HG03095 (cell line): ENCODE results near the gene STAT5A.
"Not testable (repeated sequence)": the region's sequence is repeated elsewhere in the genome, so short reads cannot be mapped to it uniquely, and the experiment has no call there.

Experiments
- ATAC-seq: cut with Tn5 transposase; IDR thresholded peaks from one replicate; pipeline ENCODE4 v1.9.1; 2021; ENCODE audit warnings: moderate library complexity; ENCODE audit not compliant: unreplicated experiment

Gene STAT5A

DNA sequence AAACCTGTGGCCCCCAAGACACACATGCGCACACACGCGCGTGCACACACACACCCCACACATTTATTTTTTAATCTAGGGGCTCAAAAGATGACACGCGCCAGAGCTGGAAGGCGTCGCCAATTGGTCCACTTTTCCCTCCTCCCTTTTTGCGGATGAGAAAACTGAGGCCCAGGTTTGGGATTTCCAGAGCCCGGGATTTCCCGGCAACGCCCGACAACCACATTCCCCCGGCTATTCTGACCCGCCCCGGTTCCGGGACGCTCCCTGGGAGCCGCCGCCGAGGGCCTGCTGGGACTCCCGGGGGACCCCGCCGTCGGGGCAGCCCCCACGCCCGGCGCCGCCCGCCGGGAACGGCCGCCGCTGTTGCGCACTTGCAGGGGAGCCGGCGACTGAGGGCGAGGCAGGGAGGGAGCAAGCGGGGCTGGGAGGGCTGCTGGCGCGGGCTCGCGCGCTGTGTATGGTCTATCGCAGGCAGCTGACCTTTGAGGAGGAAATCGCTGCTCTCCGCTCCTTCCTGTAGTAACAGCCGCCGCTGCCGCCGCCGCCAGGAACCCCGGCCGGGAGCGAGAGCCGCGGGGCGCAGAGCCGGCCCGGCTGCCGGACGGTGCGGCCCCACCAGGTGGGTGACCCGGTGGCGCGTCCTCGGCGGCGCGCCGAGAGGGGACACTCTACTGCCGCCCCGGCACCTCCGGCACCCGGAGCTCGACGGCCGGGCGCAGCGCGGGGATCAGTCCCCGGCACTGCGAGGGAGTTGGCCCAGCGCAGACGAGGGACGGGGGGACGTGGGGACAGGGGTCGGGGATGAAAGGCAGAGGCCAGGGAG lies at the start of gene STAT5A:
TSS of gene STAT5A (plus strand) at position 522 of the 826 bp plus-strand sequence. CDS start 914 bp downstream, outside the sequence.
- peak; percentile 45 for ATAC-seq

DNA sequence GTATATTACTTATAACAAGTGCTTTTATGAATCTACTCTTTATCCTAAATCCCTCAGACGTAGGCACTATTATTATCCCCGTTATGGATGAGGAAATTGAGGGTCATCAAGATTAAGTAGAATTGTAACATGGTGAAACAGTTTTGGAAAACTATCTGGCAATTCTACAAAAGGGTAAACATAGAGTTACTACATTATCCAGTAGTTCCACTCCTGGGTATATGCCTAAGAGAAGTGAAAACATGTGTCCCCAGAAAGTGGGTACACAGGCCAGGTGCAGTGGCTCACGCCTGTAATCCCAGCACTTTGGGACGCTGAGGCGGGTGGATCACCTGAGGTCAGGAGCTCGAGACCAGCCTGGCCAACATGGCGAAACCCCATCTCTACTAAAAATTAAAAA lies 48.7 kb upstream of the STAT5A start:
- not testable (repeated sequence) for ATAC-seq

DNA sequence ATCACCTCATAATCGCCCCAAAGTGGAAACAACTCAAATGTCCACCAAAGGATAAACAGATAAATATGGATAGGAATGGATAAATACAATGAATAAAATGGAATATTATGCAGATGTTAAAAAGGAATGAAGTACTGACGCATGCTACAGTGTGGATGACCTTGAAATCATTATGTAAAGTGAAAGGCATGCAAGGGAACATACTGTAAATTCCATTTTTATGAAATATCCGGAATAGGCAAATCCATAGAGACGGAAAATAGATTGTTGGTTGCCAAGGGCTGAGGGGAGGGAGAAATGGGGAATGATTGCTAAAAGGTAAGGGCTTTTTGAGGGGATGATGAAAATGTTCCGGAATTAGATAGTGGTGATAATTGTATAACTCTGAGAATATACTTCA lies 48.1 kb upstream of the STAT5A start:
- no peak for ATAC-seq

DNA sequence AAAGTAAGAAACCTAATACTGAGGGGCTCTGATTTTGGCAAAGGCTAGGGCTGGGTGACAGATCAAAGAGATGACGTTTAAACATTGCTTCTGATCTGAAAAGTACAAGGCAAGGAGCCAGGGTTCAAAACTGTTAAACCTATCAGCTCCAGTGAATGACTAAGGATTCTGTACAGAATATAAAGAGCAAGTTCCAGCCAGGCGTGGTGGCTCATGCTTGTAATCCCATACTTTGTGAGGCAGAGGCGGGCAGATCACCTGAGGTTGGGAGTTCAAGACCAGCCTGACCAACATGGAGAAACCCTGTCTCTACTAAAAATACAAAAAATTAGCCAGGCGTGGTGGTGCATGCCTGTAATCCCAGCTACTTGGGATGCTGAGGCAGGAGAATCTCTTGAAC lies 47.4 kb upstream of the STAT5A start:
- ATAC-seq, result not testable (repeated sequence)

DNA sequence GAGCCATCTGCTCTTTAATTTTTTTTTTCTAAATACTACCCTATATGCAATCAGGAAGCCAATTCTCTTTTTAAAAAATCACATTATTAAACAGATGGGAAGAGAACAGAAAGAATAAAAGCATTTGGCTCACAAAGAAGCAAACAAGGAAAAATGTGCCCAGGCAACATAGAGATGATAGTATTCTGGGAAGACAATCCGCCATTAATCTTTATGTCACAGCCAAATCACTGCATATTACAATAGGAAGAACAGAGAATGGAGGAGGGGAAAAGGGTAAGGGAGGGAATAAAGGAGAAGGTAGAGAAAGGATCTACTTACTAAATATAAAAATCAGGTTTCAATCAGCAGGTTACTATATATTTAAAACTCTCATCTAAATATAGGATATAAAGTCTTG lies 46.4 kb upstream of the STAT5A start:
- no peak for ATAC-seq

DNA sequence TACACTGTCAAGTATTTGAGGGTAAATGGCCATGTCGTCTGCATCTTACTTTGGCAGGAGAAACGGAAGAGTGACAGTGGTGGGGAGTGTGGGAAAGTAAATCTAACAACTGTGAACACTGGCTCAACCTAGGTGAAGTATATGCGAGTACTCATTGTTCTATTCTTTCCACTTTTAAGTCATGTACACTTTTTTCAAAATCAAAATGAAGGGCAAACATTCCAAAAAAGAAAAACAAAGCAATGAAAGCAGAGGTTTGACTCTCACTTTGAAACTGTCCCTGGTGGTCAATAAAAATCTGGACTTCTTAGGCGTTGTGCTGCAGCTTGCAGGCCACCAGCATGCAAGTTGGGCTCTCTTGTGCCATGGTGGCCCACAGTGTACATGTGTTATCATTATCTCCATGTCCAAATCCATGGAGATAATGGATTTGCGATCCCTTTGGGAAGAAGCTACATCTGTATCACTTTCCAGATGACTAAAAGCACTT lies 44.8 kb upstream of the STAT5A start:
- ATAC-seq, result no peak

DNA sequence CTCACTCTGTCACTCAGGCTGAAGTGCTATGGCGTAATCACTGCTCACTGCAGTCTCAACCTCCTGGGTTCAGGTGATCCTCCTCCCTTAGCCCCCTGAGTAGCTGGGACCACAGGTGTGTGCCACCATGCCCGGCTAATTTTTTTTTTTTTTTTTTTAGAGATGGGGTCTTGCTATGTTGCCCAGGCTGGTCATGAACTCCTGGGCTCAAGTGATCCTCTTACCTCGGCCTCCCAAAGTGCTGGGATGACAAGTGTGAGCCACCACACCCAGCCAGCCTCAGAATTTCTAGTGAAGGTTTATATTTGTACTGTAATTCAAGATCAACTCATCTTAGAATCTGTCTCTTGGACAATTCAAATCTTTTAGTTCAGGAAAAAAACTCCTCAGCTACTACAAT lies 44.2 kb upstream of the STAT5A start:
- ATAC-seq, result not testable (repeated sequence)

DNA sequence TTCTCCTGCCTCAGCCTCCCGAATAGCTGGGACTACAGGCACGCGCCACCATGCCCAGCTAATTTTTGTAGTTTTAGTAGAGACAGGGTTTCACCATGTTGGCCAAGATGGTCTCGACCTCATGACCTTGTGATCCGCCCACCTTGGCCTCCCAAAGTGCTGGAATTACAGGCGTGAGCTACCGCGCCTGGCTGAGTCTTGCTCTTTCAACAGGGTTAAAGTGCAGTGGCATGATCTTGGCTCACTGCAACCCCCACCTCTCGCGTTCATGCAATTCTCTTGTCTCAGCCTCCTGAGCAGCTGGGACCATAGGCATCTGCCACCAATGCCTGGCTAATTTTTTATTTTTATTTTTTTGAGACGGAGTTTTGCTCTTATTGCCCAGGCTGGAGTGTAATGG lies 43.1 kb upstream of the STAT5A start:
- not testable (repeated sequence) for ATAC-seq

- ATAC-seq, result no peak
These were observed 41.8 kb upstream of the STAT5A start for GRCh38 chr17:42246515-42246914.

GRCh38 chr17:42247734-42248133 lies 40.6 kb upstream of the STAT5A start:
- ATAC-seq, result no peak

- ATAC-seq, result peak; percentile 77
These were observed 39.7 kb upstream of the STAT5A start for GRCh38 chr17:42248351-42249179.

GRCh38 chr17:42249681-42250446 lies 38.4 kb upstream of the STAT5A start:
- no peak for ATAC-seq

GRCh38 chr17:42251115-42251514 lies 37.2 kb upstream of the STAT5A start:
- ATAC-seq, result no peak

GRCh38 chr17:42252597-42253550 lies 35.4 kb upstream of the STAT5A start:
- no peak for ATAC-seq

- no peak for ATAC-seq
These were observed 34.7 kb upstream of the STAT5A start for GRCh38 chr17:42253578-42253977.

DNA sequence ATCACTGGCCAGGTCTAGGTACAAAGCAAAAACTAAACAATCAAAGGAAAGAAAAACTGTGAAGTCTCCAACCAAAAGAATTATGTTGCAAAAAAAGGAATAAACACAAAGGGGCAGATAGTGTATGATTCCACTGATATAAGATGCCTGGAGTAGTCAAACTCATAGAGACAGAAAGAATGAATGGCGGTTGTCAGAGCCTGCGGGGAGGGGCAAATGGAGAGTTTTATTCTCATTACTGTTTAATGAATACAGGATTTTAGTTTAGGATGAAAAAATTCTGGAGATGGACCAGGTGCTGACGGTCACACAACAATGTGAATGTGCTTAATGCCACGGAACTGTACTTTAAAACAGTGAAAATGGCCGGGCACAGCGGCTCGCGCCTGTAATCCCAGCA lies 32.9 kb upstream of the STAT5A start:
- ATAC-seq, result no peak

- no peak for ATAC-seq
These were observed 28.0 kb upstream of the STAT5A start for GRCh38 chr17:42260318-42260717.

DNA sequence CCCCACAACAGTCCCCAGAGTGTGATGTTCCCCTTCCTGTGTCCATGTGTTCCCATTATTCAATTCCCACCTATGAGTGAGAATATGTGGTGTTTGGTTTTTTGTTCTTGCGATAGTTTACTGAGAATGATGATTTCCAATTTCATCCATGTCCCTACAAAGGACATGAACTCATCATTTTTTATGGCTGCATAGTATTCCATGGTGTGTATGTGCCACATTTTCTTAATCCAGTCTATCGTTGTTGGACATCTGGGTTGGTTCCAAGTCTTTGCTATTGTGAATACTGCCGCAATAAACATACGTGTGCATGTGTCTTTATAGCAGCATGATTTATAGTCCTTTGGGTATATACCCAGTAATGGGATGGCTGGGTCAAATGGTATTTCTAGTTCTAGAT lies 23.9 kb upstream of the STAT5A start:
- ATAC-seq, result not testable (repeated sequence)

DNA sequence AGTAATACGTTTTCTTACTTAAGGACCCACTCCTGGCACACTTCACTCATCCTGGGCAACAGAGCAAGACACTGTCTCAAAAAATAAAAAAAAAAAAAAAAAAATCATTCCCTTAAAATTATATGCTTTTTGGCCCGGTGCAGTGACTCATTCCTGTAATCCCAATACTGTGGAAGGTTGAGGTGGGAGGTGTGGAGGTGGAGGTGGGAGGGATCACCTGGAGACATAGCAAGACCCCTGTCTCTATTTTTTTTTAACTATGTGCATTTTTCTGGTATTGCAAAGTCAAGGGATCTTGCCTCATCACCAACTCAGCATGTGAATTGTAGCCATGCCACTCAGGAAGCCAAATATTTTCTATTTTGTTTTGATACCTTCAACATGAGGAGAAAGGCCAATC lies 21.8 kb upstream of the STAT5A start:
- ATAC-seq, result no peak
